Tibial artery (tissue), 4 donors: Measurements from ENCODE around the gene FXYD5.

Experiments used
- DNase-seq, 2 donors: peaks; one replicate each; pipeline ENCODE4 v3.0.0-alpha.2; 2019
- H3K27ac ChIP-seq, 2 donors: fragments of 200-600 bp; sonication (generic) in 1 of 2; 1 replicate in 1 of 2; 2 replicates in 1 of 2; pipeline ENCODE4 v1.5.1; 2018 to 2019; ENCODE audit warnings: mild to moderate bottlenecking in 1 of 2
- H3K27me3 ChIP-seq, 2 donors: fragments of 200-600 bp; sonication (generic) in 1 of 2; one replicate each; pipeline versions ENCODE4 v1.5.1 to v1.6.0; 2016 to 2019
- H3K36me3 ChIP-seq, 3 donors: fragments of 200-600 bp; sonication (generic) in 2 of 3; one replicate each; pipeline ENCODE4 v1.5.1; 2016 to 2019; ENCODE audit warnings: mild to moderate bottlenecking in 2 of 3
- H3K4me1 ChIP-seq, 4 donors: fragments of 200-600 bp; sonication (generic) in 2 of 4; 1 replicate in 3 of 4; 2 replicates in 1 of 4; pipeline ENCODE4 v1.5.1; 2016 to 2019
- H3K4me3 ChIP-seq, 2 donors: fragments of 200-600 bp; sonication (generic) in 1 of 2; 1 replicate in 1 of 2; 2 replicates in 1 of 2; pipeline ENCODE4 v1.5.1; 2018 to 2019; ENCODE audit warnings: mild to moderate bottlenecking in 2 of 2
- H3K9me3 ChIP-seq, 3 donors: fragments of 200-600 bp; sonication (generic) in 1 of 3; one replicate each; pipeline ENCODE4 v1.5.1; 2016 to 2019
- CTCF ChIP-seq, 2 experiments: fragments of 200-600 bp in 1 of 2; fragments of 450-650 bp in 1 of 2; IDR thresholded peaks; one replicate each; pipeline ENCODE4 v1.5.1; 2017 to 2019; ENCODE audit warnings: antibody characterized with exemption in 2 of 2, mild to moderate bottlenecking in 1 of 2, moderate library complexity in 1 of 2
- intact Hi-C: fragments of 100-400 bp; cut with DNase I; formaldehyde crosslinking; loops from one replicate; pipeline ENCODE4 v1.15.0; 2023; ENCODE audit warnings: low total_unique reads

Gene FXYD5

GRCh38 chr19:35144259-35144599, 10.3 kb upstream of the FXYD5 start:
- no peak overlapping the region for H3K27ac ChIP-seq
- DNase-seq: no peak
- H3K36me3 ChIP-seq: no peaks in the 10 kb centered on the region
- H3K4me1 ChIP-seq: peaks cover 0 to 36% (median 23%) of the 10 kb centered on the region in 4 donors
- intact Hi-C loops: loop anchor here (5.0 kb wide), 1 partner anchor 77 kb away; no protein-coding TSS in a partner anchor
- no peaks in the 10 kb centered on the region for H3K9me3 ChIP-seq
- TF ChIP-seq CTCF (IDR thresholded peaks at IDR 0.05): no peak
- no peak overlapping the region for H3K4me3 ChIP-seq
- no peaks in the 10 kb centered on the region for H3K27me3 ChIP-seq

GRCh38 chr19:35144600-35145436, 9.7 kb upstream of the FXYD5 start:
- Histone ChIP-seq H3K4me1 (peaks cover 0 to 34% (median 20%) of the 10 kb centered on the region in 4 donors), H3K27me3 (no peaks in the 10 kb centered on the region), H3K36me3 (no peaks in the 10 kb centered on the region), H3K27ac (no peak overlapping the region), H3K4me3 (no peak overlapping the region), H3K9me3 (no peaks in the 10 kb centered on the region)
- intact Hi-C loops: loop anchor here (5.0 kb wide), 1 partner anchor 78 kb away; no protein-coding TSS in a partner anchor
- DNase-seq: no peak
- TF ChIP-seq CTCF (IDR thresholded peaks at IDR 0.05): no peak

- Histone ChIP-seq H3K36me3 (no peaks in the 10 kb centered on the region), H3K27ac (no peak overlapping the region), H3K4me3 (no peak overlapping the region), H3K9me3 (no peaks in the 10 kb centered on the region), H3K27me3 (peaks cover 0 to 13% of the 10 kb centered on the region in 2 donors), H3K4me1 (peaks cover 0 to 24% (median 8%) of the 10 kb centered on the region in 4 donors)
- intact Hi-C loops: no loop called here
- TF ChIP-seq CTCF (IDR thresholded peaks at IDR 0.05): no peak
- DNase-seq: no peak
These were observed 7.6 kb upstream of the FXYD5 start for GRCh38 chr19:35146746-35147459.

GRCh38 chr19:35149463-35149862, 5.1 kb upstream of the FXYD5 start:
- DNase-seq: no peak
- Histone ChIP-seq H3K9me3 (no peaks in the 10 kb centered on the region), H3K27me3 (peaks cover 0 to 28% of the 10 kb centered on the region in 2 donors), H3K27ac (no peak overlapping the region), H3K4me3 (no peak overlapping the region), H3K36me3 (no peaks in the 10 kb centered on the region), H3K4me1 (peaks cover 0 to 20% (median 13%) of the 10 kb centered on the region in 4 donors)
- intact Hi-C loops: no loop called here
- TF ChIP-seq CTCF (IDR thresholded peaks at IDR 0.05): no peak

GRCh38 chr19:35150445-35150844, 4.1 kb upstream of the FXYD5 start:
- intact Hi-C loops: no loop called here
- H3K27ac ChIP-seq: no peak overlapping the region
- H3K27me3 ChIP-seq: peaks cover 0 to 38% of the 10 kb centered on the region in 2 donors

More at GRCh38 chr19:35150445-35150844, 4.1 kb upstream of the FXYD5 start:
- no peak for TF ChIP-seq CTCF (IDR thresholded peaks at IDR 0.05)
- no peaks in the 10 kb centered on the region for H3K36me3 ChIP-seq
- no peak overlapping the region for H3K4me3 ChIP-seq
- no peaks in the 10 kb centered on the region for H3K9me3 ChIP-seq
- no peak for DNase-seq
- peaks cover 0 to 26% (median 20%) of the 10 kb centered on the region in 4 donors for H3K4me1 ChIP-seq
